Measurements from ENCODE around the gene TRIM36. TPM values are rescaled to one million over a fixed set of nuclear protein-coding genes. Genes with fewer than 3 reads are reported as not detected.

The TRIM36 gene
- total RNA-seq, 6 donors from 2014 or later, result under 0.01 to 7.3 (median 2.9) TPM

- TF ChIP-seq CTCF (IDR thresholded peaks at IDR 0.05) (no peak), POLR2A (IDR thresholded peaks at IDR 0.05) (no peak), EP300 (IDR thresholded peaks at IDR 0.05) (no peak), POLR2AphosphoS5 (IDR thresholded peaks at IDR 0.05) (no peak)
- DNase-seq, result peak in 1 of 2 donors; percentile 88
Observed at GRCh38 chr5:115179394-115180164, 9.9 kb upstream of the TRIM36 start.

GRCh38 chr5:115179030-115179393 lies 9.3 kb upstream of the TRIM36 start:
- ATAC-seq (ENCODE audit: low FRiP score in 2 of 2), result peak; percentile 43 to 44
- no peaks in the 10 kb centered on the region for H3K36me3 ChIP-seq
- TF ChIP-seq POLR2AphosphoS5 (IDR thresholded peaks at IDR 0.05) (no peak), POLR2A (IDR thresholded peaks at IDR 0.05) (no peak), EP300 (IDR thresholded peaks at IDR 0.05) (no peak), CTCF (IDR thresholded peaks at IDR 0.05) (no peak)
- H3K9me3 ChIP-seq, result no peaks in the 10 kb centered on the region
- DNase-seq, result peak in 1 of 2 donors; percentile 80
- H3K27me3 ChIP-seq, result peaks cover 2 to 41% (median 15%) of the 10 kb centered on the region in 4 donors
- H3K4me1 ChIP-seq, result peaks cover 12 to 19% (median 17%) of the 10 kb centered on the region in 4 donors
- no peak overlapping the region for H3K27ac ChIP-seq
- peak overlapping the region in 2 of 4 donors; percentile 52 to 56 for H3K4me3 ChIP-seq
- WGBS, 2 donors, result 45 to 68% methylated on average over 10 to 26 of the region's 30 CpGs

More at GRCh38 chr5:115179394-115180164, 9.9 kb upstream of the TRIM36 start:
- 2 to 7% methylated on average over 14 to 52 of the region's 56 CpGs for WGBS, 2 donors
- Histone ChIP-seq H3K9me3 (no peaks in the 10 kb centered on the region), H3K4me1 (peaks cover 12 to 19% (median 17%) of the 10 kb centered on the region in 4 donors), H3K27ac (no peak overlapping the region), H3K27me3 (peaks cover 2 to 41% (median 15%) of the 10 kb centered on the region in 4 donors), H3K4me3 (peak overlapping the region; percentile 27 to 56 (median 44)), H3K36me3 (no peaks in the 10 kb centered on the region)
- peak; percentile 32 to 67 for ATAC-seq (ENCODE audit: low FRiP score in 2 of 2)

- no peaks in the 10 kb centered on the region for H3K9me3 ChIP-seq
- no peak for TF ChIP-seq CTCF (IDR thresholded peaks at IDR 0.05)
- TF ChIP-seq EP300 (IDR thresholded peaks at IDR 0.05), result no peak
- TF ChIP-seq POLR2AphosphoS5 (IDR thresholded peaks at IDR 0.05), result no peak
- TF ChIP-seq POLR2A (IDR thresholded peaks at IDR 0.05), result no peak
- peaks cover 15 to 25% (median 19%) of the 10 kb centered on the region in 4 donors for H3K4me1 ChIP-seq
- WGBS, 2 donors, result 27 to 29% methylated on average over 16 of the region's 16 CpGs
- H3K4me3 ChIP-seq, result peak overlapping the region in 3 of 4 donors; percentile 52 to 91 (median 83)
- no peak overlapping the region for H3K27ac ChIP-seq
- H3K36me3 ChIP-seq, result no peaks in the 10 kb centered on the region
- no peak for DNase-seq
- ATAC-seq (ENCODE audit: low FRiP score in 2 of 2), result no peak
- H3K27me3 ChIP-seq, result peaks cover 0 to 14% (median 5%) of the 10 kb centered on the region in 4 donors
Observed at GRCh38 chr5:115170929-115171510, 1.3 kb upstream of the TRIM36 start.

- Histone ChIP-seq H3K4me3 (peak overlapping the region; percentile 52 to 91 (median 70)), H3K9me3 (no peaks in the 10 kb centered on the region), H3K27me3 (peaks cover 0 to 14% (median 5%) of the 10 kb centered on the region in 4 donors), H3K36me3 (no peaks in the 10 kb centered on the region), H3K27ac (peak overlapping the region in 1 of 4 donors; percentile 46), H3K4me1 (peaks cover 15 to 25% (median 19%) of the 10 kb centered on the region in 4 donors)
- TF ChIP-seq POLR2A (IDR thresholded peaks at IDR 0.05) (no peak), CTCF (IDR thresholded peaks at IDR 0.05) (no peak), POLR2AphosphoS5 (IDR thresholded peaks at IDR 0.05) (no peak), EP300 (IDR thresholded peaks at IDR 0.05) (no peak)
- 4% methylated on average over 13 to 45 of the region's 69 CpGs for WGBS, 2 donors
- ATAC-seq (ENCODE audit: low FRiP score in 2 of 2) (peak; percentile 62 to 84), DNase-seq (peak in 1 of 2 donors; percentile 82)
Observed at GRCh38 chr5:115170134-115170928, 623 bp upstream of the TRIM36 start.
